Tibial nerve (tissue), 3 donors: Measurements from ENCODE around the gene PPFIBP2.

Experiments
- CTCF ChIP-seq, 5 experiments: fragments of 200-600 bp in 3 of 5; fragments of 450-650 bp in 2 of 5; sonication (generic) in 3 of 5; IDR thresholded peaks; one replicate each; pipeline ENCODE4 v1.5.1; 2016 to 2019; ENCODE audit warnings: antibody characterized with exemption in 5 of 5, mild to moderate bottlenecking in 3 of 5, moderate library complexity in 2 of 5
- POLR2A ChIP-seq, 2 donors: fragments of 450-650 bp; IDR thresholded peaks; one replicate each; pipeline ENCODE4 v1.6.1; 2017; ENCODE audit warnings: antibody characterized with exemption in 2 of 2, mild to moderate bottlenecking in 2 of 2, moderate library complexity in 2 of 2

- TF ChIP-seq CTCF (IDR thresholded peaks at IDR 0.05) (no peak), POLR2A (IDR thresholded peaks at IDR 0.05) (no peak)
Observed at GRCh38 chr11:7573193-7573557, 59.4 kb downstream of the PPFIBP2 start.
